Suppressor macrophage treated with lipopolysaccharide for 4 hours (primary cell): ENCODE data around the gene FAM81B.

ENCODE experiments used
- DNase-seq: peaks from one replicate; pipeline ENCODE4 v3.0.0-alpha.2; 2020

FAM81B gene

GRCh38 chr5:95486191-95486590 lies 95.0 kb downstream of the FAM81B start:
- no peak for DNase-seq

GRCh38 chr5:95487880-95488279 lies 96.7 kb downstream of the FAM81B start:
- no peak for DNase-seq
